Loucy (cell line): Measurements from ENCODE around the gene KSR1.
"Not testable (repeated sequence)": the region's sequence is repeated elsewhere in the genome, so short reads cannot be mapped to it uniquely, and the experiment has no call there.

Experiments used
- H2AFZ ChIP-seq: fragments of 200-600 bp; sonication (generic); 2 replicates; pipeline ENCODE4 v1.6.0; 2016; ENCODE audit warnings: antibody characterized with exemption, mild to moderate bottlenecking, low read length, moderate library complexity
- H3F3A ChIP-seq: fragments of 200-600 bp; 2 replicates; pipeline ENCODE4 v1.6.0; 2016; ENCODE audit warnings: antibody characterized with exemption, low read depth, mild to moderate bottlenecking
- H3K27me3 ChIP-seq: fragments of 200-600 bp; sonication (generic); 2 replicates; pipeline ENCODE4 v1.6.1; 2014; ENCODE audit warnings: low read length, mild to moderate bottlenecking; ENCODE audit not compliant: insufficient read depth, poor library complexity, severe bottlenecking
- H3K36me3 ChIP-seq: fragments of 200-600 bp; sonication (generic); 2 replicates; pipeline ENCODE4 v1.6.1; 2016; ENCODE audit warnings: low read length; ENCODE audit not compliant: insufficient read depth
- H3K4me1 ChIP-seq: fragments of 200-600 bp; sonication (generic); 2 replicates; pipeline ENCODE4 v1.5.1; 2014; ENCODE audit warnings: low read length, mild to moderate bottlenecking; ENCODE audit not compliant: insufficient read depth, poor library complexity, severe bottlenecking
- H3K4me2 ChIP-seq: fragments of 200-600 bp; sonication (generic); 2 replicates; pipeline ENCODE4 v1.6.0; 2014; ENCODE audit warnings: antibody characterized with exemption, low read length, low read depth, mild to moderate bottlenecking; ENCODE audit not compliant: poor library complexity, severe bottlenecking
- H3K4me3 ChIP-seq: fragments of 200-600 bp; sonication (generic); 2 replicates; pipeline ENCODE4 v1.5.1; 2014; ENCODE audit warnings: low read length, mild to moderate bottlenecking, mixed read lengths; ENCODE audit not compliant: poor library complexity, severe bottlenecking
- H3K79me2 ChIP-seq: fragments of 200-600 bp; sonication (generic); 2 replicates; pipeline ENCODE4 v1.6.1; 2014; ENCODE audit warnings: low read length; ENCODE audit not compliant: insufficient read depth
- H3K9ac ChIP-seq: fragments of 200-600 bp; sonication (generic); 2 replicates; pipeline ENCODE4 v1.6.0; 2014; ENCODE audit warnings: mild to moderate bottlenecking, low read depth, low read length, moderate library complexity; ENCODE audit not compliant: poor library complexity, severe bottlenecking
- H3K9me2 ChIP-seq: fragments of 200-600 bp; sonication (generic); replicated peaks from 2 replicates; pipeline ENCODE4 v1.6.1; 2016; ENCODE audit warnings: low read depth, low read length, mixed read lengths
- H3K9me3 ChIP-seq: fragments of 200-600 bp; sonication (generic); 2 replicates; pipeline ENCODE4 v1.6.1; 2014; ENCODE audit warnings: mild to moderate bottlenecking, antibody characterized with exemption, low read length, low read depth; ENCODE audit not compliant: insufficient read depth
- H4K20me1 ChIP-seq: fragments of 200-600 bp; sonication (generic); 2 replicates; pipeline ENCODE4 v1.6.0; 2014; ENCODE audit warnings: antibody characterized with exemption, low read length, mild to moderate bottlenecking; ENCODE audit not compliant: insufficient read depth, poor library complexity, severe bottlenecking
- EZH2phosphoT487 ChIP-seq: fragments of 200-600 bp; IDR thresholded peaks from 2 replicates; pipeline ENCODE4 v1.6.1; 2018; ENCODE audit warnings: antibody characterized with exemption, mild to moderate bottlenecking, moderate library complexity, borderline replicate concordance
- TF ChIP-seq, protein P1 (sequence below): fragments of 200-600 bp; sonication (generic); conservative IDR thresholded peaks from 2 replicates; pipeline ENCODE4 v1.5.1; 2014; ENCODE audit warnings: mild to moderate bottlenecking, antibody characterized with exemption, low read length

The KSR1 gene

GRCh38 chr17:27427166-27427862, 28.9 kb upstream of the KSR1 start:
- H3K36me3 ChIP-seq, result not testable (repeated sequence)

GRCh38 chr17:27428781-27429505, 27.3 kb upstream of the KSR1 start:
- H3K27me3 ChIP-seq, result no peaks in the 10 kb centered on the region
- no peak overlapping the region for H3K4me2 ChIP-seq
- no peaks in the 10 kb centered on the region for H4K20me1 ChIP-seq
- no peaks in the 10 kb centered on the region for H3K79me2 ChIP-seq
- no peak overlapping the region for H3K4me3 ChIP-seq
- TF ChIP-seq EZH2phosphoT487, result no peak
- TF ChIP-seq, protein P1, sequence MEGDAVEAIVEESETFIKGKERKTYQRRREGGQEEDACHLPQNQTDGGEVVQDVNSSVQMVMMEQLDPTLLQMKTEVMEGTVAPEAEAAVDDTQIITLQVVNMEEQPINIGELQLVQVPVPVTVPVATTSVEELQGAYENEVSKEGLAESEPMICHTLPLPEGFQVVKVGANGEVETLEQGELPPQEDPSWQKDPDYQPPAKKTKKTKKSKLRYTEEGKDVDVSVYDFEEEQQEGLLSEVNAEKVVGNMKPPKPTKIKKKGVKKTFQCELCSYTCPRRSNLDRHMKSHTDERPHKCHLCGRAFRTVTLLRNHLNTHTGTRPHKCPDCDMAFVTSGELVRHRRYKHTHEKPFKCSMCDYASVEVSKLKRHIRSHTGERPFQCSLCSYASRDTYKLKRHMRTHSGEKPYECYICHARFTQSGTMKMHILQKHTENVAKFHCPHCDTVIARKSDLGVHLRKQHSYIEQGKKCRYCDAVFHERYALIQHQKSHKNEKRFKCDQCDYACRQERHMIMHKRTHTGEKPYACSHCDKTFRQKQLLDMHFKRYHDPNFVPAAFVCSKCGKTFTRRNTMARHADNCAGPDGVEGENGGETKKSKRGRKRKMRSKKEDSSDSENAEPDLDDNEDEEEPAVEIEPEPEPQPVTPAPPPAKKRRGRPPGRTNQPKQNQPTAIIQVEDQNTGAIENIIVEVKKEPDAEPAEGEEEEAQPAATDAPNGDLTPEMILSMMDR, result no peak
- no peaks in the 10 kb centered on the region for H3K9me3 ChIP-seq
- H3K9ac ChIP-seq, result no peak overlapping the region
- no peaks in the 10 kb centered on the region for H3F3A ChIP-seq
- H3K4me1 ChIP-seq, result no peaks in the 10 kb centered on the region
- H2AFZ ChIP-seq, result no peak overlapping the region
- no peaks in the 10 kb centered on the region for H3K9me2 ChIP-seq
- no peaks in the 10 kb centered on the region for H3K36me3 ChIP-seq

More at GRCh38 chr17:27427166-27427862, 28.9 kb upstream of the KSR1 start:
- not testable (repeated sequence) for H3K4me2 ChIP-seq, H3K9ac ChIP-seq, H3K4me3 ChIP-seq, H4K20me1 ChIP-seq, H3K9me3 ChIP-seq, H3K79me2 ChIP-seq, H3K4me1 ChIP-seq, H3K9me2 ChIP-seq, H3K27me3 ChIP-seq, H3F3A ChIP-seq, H2AFZ ChIP-seq

DNA sequence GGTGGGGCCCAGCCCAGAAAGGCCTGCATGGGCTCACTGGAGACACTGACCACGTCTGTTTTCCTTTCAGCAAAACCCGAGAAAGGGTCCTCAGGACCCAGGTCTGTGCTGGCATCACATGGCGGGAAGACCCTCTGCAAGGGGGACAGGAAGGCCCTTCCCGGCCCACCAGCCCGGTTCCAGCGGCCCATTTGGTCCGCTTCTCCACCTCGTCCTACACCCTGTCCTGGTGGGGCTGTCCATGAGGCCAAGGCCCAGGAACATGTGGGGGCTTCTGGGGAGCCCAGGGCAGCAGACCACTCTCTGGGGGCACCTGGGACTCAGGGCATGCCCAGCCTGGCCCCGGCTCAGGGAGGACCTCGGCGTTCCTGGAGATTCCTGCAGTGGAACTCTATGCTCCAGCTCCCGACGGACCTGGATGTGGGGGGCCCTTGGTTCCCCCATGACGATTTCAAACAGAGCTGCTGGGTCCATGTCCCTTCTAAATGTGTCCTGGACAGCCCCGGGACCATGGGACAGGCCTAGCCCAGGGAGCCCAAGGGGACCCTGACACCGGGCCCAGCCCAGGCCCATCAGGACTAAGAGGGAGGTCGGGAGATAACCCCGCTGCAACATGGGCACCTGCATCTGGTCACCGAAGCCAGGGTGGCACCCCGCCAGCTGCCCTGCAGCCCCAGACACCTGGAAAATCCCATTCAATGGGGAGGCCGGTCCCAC, 26.4 kb upstream of the KSR1 start:
- no peak overlapping the region for H2AFZ ChIP-seq
- no peaks in the 10 kb centered on the region for H3F3A ChIP-seq
- no peaks in the 10 kb centered on the region for H3K4me1 ChIP-seq
- no peak overlapping the region for H3K4me3 ChIP-seq
- H3K4me2 ChIP-seq, result no peak overlapping the region
- H3K79me2 ChIP-seq, result no peaks in the 10 kb centered on the region
- no peaks in the 10 kb centered on the region for H3K36me3 ChIP-seq
- no peaks in the 10 kb centered on the region for H4K20me1 ChIP-seq
- H3K9me3 ChIP-seq, result no peaks in the 10 kb centered on the region
- no peaks in the 10 kb centered on the region for H3K27me3 ChIP-seq
- H3K9ac ChIP-seq, result no peak overlapping the region
- TF ChIP-seq EZH2phosphoT487, result no peak
- TF ChIP-seq, protein P1, result no peak
- H3K9me2 ChIP-seq, result no peaks in the 10 kb centered on the region
